IMR-90 (cell line): ENCODE results near the gene KRTAP12-2. TPM values are rescaled to one million over a fixed set of nuclear protein-coding genes. Genes with fewer than 3 reads are reported as not detected.
"Not testable (repeated sequence)": the region's sequence is repeated elsewhere in the genome, so short reads cannot be mapped to it uniquely, and the experiment has no call there.

ENCODE experiments used
- ATAC-seq: fragments of 200-7000 bp; cut with Tn5 transposase; 2 replicates; pipeline ENCODE4 v1.9.1; 2020; ENCODE audit warnings: low read depth, mild to moderate bottlenecking, moderate library complexity
- BruUV-seq: library from RNA; stranded (reverse); fragments of 400-500 nt; replicated peaks from 2 replicates; lab custom pipeline; 2021; lab: Mats Ljungman, UMichigan
- CTCF ChIA-PET: fragments of 300-600 bp; formaldehyde crosslinking; extraction: SDS; loops from one replicate; lab custom pipeline; 2021; ENCODE audit warnings: antibody characterized with exemption; lab: Yijun Ruan, JAX
- POLR2A ChIA-PET: fragments of 300-600 bp; sonication (Branson Sonifier 250); formaldehyde crosslinking; loops from one replicate; lab custom pipeline; 2022; ENCODE audit warnings: antibody characterized with exemption; ENCODE audit not compliant: unreplicated experiment; lab: Charles Lee
- DNase-seq: peaks from one replicate; pipeline ENCODE4 v3.0.0; 2013
- H2AFZ ChIP-seq: replicated peaks from 2 replicates; pipeline ENCODE3; 2013; ENCODE audit warnings: low read length, mild to moderate bottlenecking; ENCODE audit not compliant: poor library complexity
- H2AK5ac ChIP-seq: 2 replicates; pipeline ENCODE4 v1.6.1; 2013; ENCODE audit warnings: low read depth, low read length, inconsistent platforms
- H2AK9ac ChIP-seq: replicated peaks from 2 replicates; pipeline ENCODE3; 2013; ENCODE audit warnings: mild to moderate bottlenecking, low read depth, low read length, moderate library complexity; ENCODE audit not compliant: poor library complexity
- H2BK120ac ChIP-seq: 2 replicates; pipeline ENCODE4 v1.6.1; 2013; ENCODE audit warnings: low read depth, low read length, inconsistent platforms
- H2BK15ac ChIP-seq: 3 replicates; pipeline ENCODE4 v1.6.1; 2013; ENCODE audit warnings: low read depth, low read length, inconsistent platforms
- H2BK20ac ChIP-seq: 2 replicates; pipeline ENCODE4 v1.6.1; 2013; ENCODE audit warnings: low read depth, mild to moderate bottlenecking, inconsistent platforms, low read length, moderate library complexity
- H2BK5ac ChIP-seq: 2 replicates; pipeline ENCODE4 v1.6.1; 2013; ENCODE audit warnings: mild to moderate bottlenecking, low read depth, low read length, inconsistent platforms; ENCODE audit not compliant: poor library complexity, severe bottlenecking
- H3K14ac ChIP-seq: replicated peaks from 2 replicates; pipeline ENCODE4 v1.6.1; 2013; ENCODE audit warnings: low read depth, low read length, inconsistent platforms
- H3K18ac ChIP-seq: 2 replicates; pipeline ENCODE4 v1.6.1; 2013; ENCODE audit warnings: low read depth, low read length, control low read depth
- H3K23ac ChIP-seq: 2 replicates; pipeline ENCODE4 v1.6.1; 2013; ENCODE audit warnings: low read depth, low read length, inconsistent platforms
- H3K27ac ChIP-seq: 2 replicates; pipeline ENCODE4 v1.5.1; 2013; ENCODE audit warnings: mild to moderate bottlenecking, control low read depth, low read length; ENCODE audit not compliant: insufficient read depth
- H3K27me3 ChIP-seq: 2 replicates; pipeline ENCODE4 v1.6.1; 2013; ENCODE audit warnings: low read length; ENCODE audit not compliant: control insufficient read depth, insufficient read depth
- H3K36me3 ChIP-seq: 2 replicates; pipeline ENCODE4 v1.6.1; 2013; ENCODE audit warnings: low read length, mixed read lengths; ENCODE audit not compliant: control insufficient read depth, insufficient read depth
- H3K4ac ChIP-seq: 2 replicates; pipeline ENCODE4 v1.6.1; 2013; ENCODE audit warnings: low read depth, low read length, inconsistent platforms
- H3K4me1 ChIP-seq: 2 replicates; pipeline ENCODE4 v1.6.1; 2013; ENCODE audit warnings: low read length, mixed read lengths; ENCODE audit not compliant: control insufficient read depth, insufficient read depth
- H3K4me2 ChIP-seq: 2 replicates; pipeline ENCODE4 v1.6.1; 2013; ENCODE audit warnings: low read depth, mild to moderate bottlenecking, control low read depth, low read length, moderate library complexity
- H3K4me3 ChIP-seq: 2 replicates; pipeline ENCODE4 v1.5.1; 2013; ENCODE audit warnings: low read depth, mild to moderate bottlenecking, control low read depth, low read length, moderate library complexity; ENCODE audit not compliant: insufficient read depth
- H3K56ac ChIP-seq: 2 replicates; pipeline ENCODE4 v1.6.1; 2013; ENCODE audit warnings: low read length, inconsistent platforms; ENCODE audit not compliant: insufficient read depth; ENCODE audit errors: extremely low read depth
- H3K79me1 ChIP-seq, 2 experiments: 2 replicates each; pipeline ENCODE4 v1.6.1; 2013; ENCODE audit warnings: low read length in 2 of 2, inconsistent platforms in 1 of 2, low read depth in 1 of 2
- H3K9ac ChIP-seq: 2 replicates; pipeline ENCODE4 v1.6.1; 2013; ENCODE audit warnings: low read depth, low read length, control low read depth
- H3K9me1 ChIP-seq: 2 replicates; pipeline ENCODE4 v1.6.1; 2013; ENCODE audit warnings: low read length, inconsistent platforms; ENCODE audit not compliant: insufficient read depth
- H3K9me3 ChIP-seq: 2 replicates; pipeline ENCODE4 v1.6.1; 2013; ENCODE audit warnings: low read length; ENCODE audit not compliant: control insufficient read depth, insufficient read depth
- H4K20me1 ChIP-seq: 2 replicates; pipeline ENCODE4 v1.6.1; 2013; ENCODE audit warnings: low read length, inconsistent platforms; ENCODE audit not compliant: insufficient read depth
- H4K5ac ChIP-seq: 2 replicates; pipeline ENCODE4 v1.6.1; 2013; ENCODE audit warnings: mild to moderate bottlenecking, low read depth, low read length, control low read depth
- H4K8ac ChIP-seq, 2 experiments: 2 replicates each; pipeline ENCODE4 v1.6.1; 2013; ENCODE audit warnings: low read depth in 2 of 2, low read length in 2 of 2, control low read depth in 1 of 2, inconsistent platforms in 1 of 2
- H4K91ac ChIP-seq: 2 replicates; pipeline ENCODE4 v1.6.1; 2013; ENCODE audit warnings: low read depth, low read length, inconsistent platforms; ENCODE audit not compliant: insufficient read depth
- WGBS, 2 experiments: methylation state at CpG; one replicate each; pipeline versions ENCODE4 v1.1.5 to v1.1.7; 2013; ENCODE audit warnings: missing lambda C conversion rate in 2 of 2; ENCODE audit not compliant: insufficient read length in 1 of 2; ENCODE audit errors: extremely low coverage in 2 of 2; 5-methylcytosine and 5-hydroxymethylcytosine counted together
- dilution Hi-C: fragments of 300-500 bp; cut with HindIII; formaldehyde crosslinking; loops from one replicate; pipeline ENCODE4 v1.14.3; 2018; ENCODE audit warnings: low sequenced_read_pairs; ENCODE audit not compliant: unreplicated experiment
- in situ Hi-C: fragments of 300-500 bp; cut with MboI; formaldehyde crosslinking; loops from 3 replicates; pipeline ENCODE4 v1.14.3; 2019; ENCODE audit warnings: low sequenced_read_pairs, inconsistent platforms, mixed read lengths
- intact Hi-C: fragments of 100-400 bp; cut with micrococcal nuclease; formaldehyde crosslinking; loops from 2 replicates; pipeline ENCODE4 v1.10.0; 2022
- polyA plus RNA-seq, 3 experiments: library from polyadenylated mRNA; depleted of rRNA; stranded (reverse); fragments of >200 nt; gene quantifications; 2 replicates each; pipeline ENCODE4 v1.2.3, GENCODE V29; 2012; ENCODE audit warnings: low replicate concordance in 1 of 3
- total RNA-seq: library from RNA; depleted of rRNA; stranded (reverse); fragments of >200 nt; gene quantifications from 2 replicates; pipeline ENCODE4 v1.2.3, GENCODE V29; 2012

The KRTAP12-2 gene
- total and polyA plus RNA-seq, 2 of the 4 experiments (the other 2 are of a cell fraction), result not detected

DNA sequence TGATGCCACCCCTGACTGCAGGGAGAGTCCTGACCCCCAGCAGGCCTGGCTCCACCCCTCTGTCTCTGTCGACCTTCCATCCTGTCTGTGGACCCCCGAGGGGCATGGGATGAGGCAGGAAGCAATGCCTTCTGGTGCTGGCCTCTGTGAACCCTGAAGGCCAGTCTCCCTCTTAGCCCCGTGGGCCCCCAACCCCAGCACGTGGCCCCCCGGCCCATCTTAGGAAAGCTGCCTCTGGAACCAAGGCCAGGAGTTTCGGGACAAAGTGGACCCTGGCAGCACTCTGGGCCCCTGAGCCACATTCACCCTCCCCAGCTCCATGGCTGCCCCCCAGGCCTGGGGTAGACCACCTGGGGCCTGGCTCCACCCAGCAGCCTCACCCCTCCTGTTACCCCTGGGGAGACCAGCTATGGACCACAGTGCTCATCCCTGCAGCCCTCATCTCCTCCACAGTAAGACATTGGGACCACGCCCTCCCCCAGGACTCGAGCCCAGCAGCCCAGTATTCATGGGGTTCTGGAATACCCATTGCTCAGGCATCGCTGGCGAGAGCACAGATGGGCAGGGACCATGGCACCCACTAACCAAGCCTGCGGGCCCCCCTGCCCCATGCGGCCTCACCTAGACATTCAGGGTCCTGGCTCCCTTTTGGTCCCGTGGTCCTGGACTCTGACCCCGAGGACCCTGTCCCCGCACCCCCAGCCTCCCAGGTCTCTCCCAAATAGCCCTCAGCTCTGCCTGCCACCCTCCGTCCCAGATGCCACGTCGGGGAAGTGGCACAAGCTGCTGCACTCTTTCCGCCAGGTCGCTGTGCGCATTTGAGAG is 28.0 kb downstream of the KRTAP12-2 start:
- H3K14ac ChIP-seq, H3K9me3 ChIP-seq, H3K79me1 ChIP-seq, BruUV-seq, H2AK5ac ChIP-seq, H4K5ac ChIP-seq, H2AK9ac ChIP-seq, H3K27me3 ChIP-seq, H2BK15ac ChIP-seq, H3K23ac ChIP-seq, H3K18ac ChIP-seq, H3K36me3 ChIP-seq, dilution Hi-C loops, POLR2A ChIA-PET, ATAC-seq, H3K4me3 ChIP-seq, H4K20me1 ChIP-seq, H4K8ac ChIP-seq, H3K4me2 ChIP-seq, H4K91ac ChIP-seq, H3K56ac ChIP-seq, H3K4ac ChIP-seq, H3K9me1 ChIP-seq, DNase-seq, H3K27ac ChIP-seq, H2BK5ac ChIP-seq, CTCF ChIA-PET, intact Hi-C loops, H3K4me1 ChIP-seq, H2BK20ac ChIP-seq, H3K9ac ChIP-seq, H2BK120ac ChIP-seq, in situ Hi-C loops, H2AFZ ChIP-seq: not testable (repeated sequence)
- 82% methylated on average over 9 of the region's 21 CpGs; no CpG with 5 or more reads in 1 of the 2 experiments for WGBS, 2 experiments

DNA sequence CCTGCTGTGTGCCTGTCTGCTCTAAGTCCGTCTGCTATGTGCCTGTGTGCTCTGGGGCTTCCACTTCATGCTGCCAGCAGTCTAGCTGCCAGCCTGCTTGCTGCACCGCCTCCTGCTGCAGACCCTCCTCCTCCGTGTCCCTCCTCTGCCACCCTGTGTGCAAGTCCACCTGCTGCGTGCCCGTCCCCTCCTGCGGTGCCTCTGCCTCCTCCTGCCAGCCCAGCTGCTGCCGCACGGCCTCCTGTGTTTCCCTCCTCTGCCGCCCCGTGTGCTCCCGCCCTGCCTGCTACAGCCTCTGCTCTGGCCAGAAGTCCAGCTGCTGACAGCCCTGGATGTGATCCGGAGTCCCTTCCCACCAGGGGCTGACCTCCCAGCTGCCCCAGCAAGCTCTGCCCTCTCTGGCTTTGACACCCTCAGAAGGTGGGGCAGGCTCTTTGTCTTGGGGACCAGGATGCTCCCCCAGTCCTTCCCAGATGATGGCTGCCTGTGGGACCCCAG is 28.8 kb downstream of the KRTAP12-2 start:
- intact Hi-C loops, dilution Hi-C loops, ATAC-seq: not testable (repeated sequence)

More for the DNA sequence above, 28.8 kb downstream of the KRTAP12-2 start:
- H3K18ac ChIP-seq, CTCF ChIA-PET, H4K20me1 ChIP-seq, H3K9ac ChIP-seq, BruUV-seq, H3K79me1 ChIP-seq, in situ Hi-C loops, H3K4me1 ChIP-seq, H3K56ac ChIP-seq, H2BK120ac ChIP-seq, H4K5ac ChIP-seq, H2AK5ac ChIP-seq, H3K27me3 ChIP-seq, H3K9me1 ChIP-seq, DNase-seq, H3K4me2 ChIP-seq, H3K23ac ChIP-seq, H4K8ac ChIP-seq, H2AFZ ChIP-seq, H3K4ac ChIP-seq, H3K4me3 ChIP-seq, H3K27ac ChIP-seq, POLR2A ChIA-PET, H2BK5ac ChIP-seq, H3K9me3 ChIP-seq, H3K36me3 ChIP-seq, H4K91ac ChIP-seq, H2BK20ac ChIP-seq, H3K14ac ChIP-seq, H2BK15ac ChIP-seq, H2AK9ac ChIP-seq: not testable (repeated sequence)
- WGBS, 2 experiments, result 54% methylated on average over 2 of the region's 12 CpGs; no CpG with 5 or more reads in 1 of the 2 experiments
